Uterus (tissue), 4 donors: ENCODE measurements around the gene TMEM26. TPM values are rescaled to one million over a fixed set of nuclear protein-coding genes. Genes with fewer than 3 reads are reported as not detected.
A peak's percentile ranks its signal among the peaks of the same experiment; 100 is the strongest.

Experiments used
- DNase-seq, 2 donors: peaks; one replicate each; pipeline ENCODE4 v3.0.0-alpha.2; 2019 to 2020
- H3K27ac ChIP-seq, 2 donors: fragments of 200-600 bp; sonication (generic); 1 replicate in 1 of 2; 2 replicates in 1 of 2; pipeline ENCODE4 v1.5.1; 2016 to 2018
- H3K27me3 ChIP-seq, 2 donors: fragments of 200-600 bp; sonication (generic); one replicate each; pipeline ENCODE4 v1.5.1; 2018 to 2019; ENCODE audit warnings: control low read depth in 1 of 2
- H3K36me3 ChIP-seq, 2 donors: fragments of 200-600 bp; sonication (generic); one replicate each; pipeline ENCODE4 v1.5.1; 2019; ENCODE audit warnings: control low read depth in 1 of 2
- H3K4me1 ChIP-seq, 2 donors: fragments of 200-600 bp; sonication (generic); one replicate each; pipeline ENCODE4 v1.5.1; 2018 to 2019; ENCODE audit warnings: control low read depth in 1 of 2
- H3K4me3 ChIP-seq, 2 donors: fragments of 200-600 bp; sonication (generic); 1 replicate in 1 of 2; 2 replicates in 1 of 2; pipeline ENCODE4 v1.5.1; 2018 to 2019; ENCODE audit warnings: mild to moderate bottlenecking in 1 of 2
- H3K9me3 ChIP-seq, 2 donors: fragments of 200-600 bp; sonication (generic); one replicate each; pipeline ENCODE4 v1.5.1; 2019; ENCODE audit warnings: control low read depth in 1 of 2
- CTCF ChIP-seq, 4 experiments: fragments of 200-600 bp in 2 of 4; fragments of 450-650 bp in 2 of 4; sonication (generic) in 2 of 4; IDR thresholded peaks; one replicate each; pipeline ENCODE4 v1.5.1; 2016 to 2019; ENCODE audit warnings: antibody characterized with exemption in 4 of 4, mild to moderate bottlenecking in 2 of 4, moderate library complexity in 1 of 4
- POLR2A ChIP-seq, 2 donors: fragments of 450-650 bp; IDR thresholded peaks; one replicate each; pipeline ENCODE4 v1.6.1; 2016; ENCODE audit warnings: antibody characterized with exemption in 2 of 2, mild to moderate bottlenecking in 1 of 2, moderate library complexity in 1 of 2
- intact Hi-C: fragments of 100-400 bp; cut with DNase I; formaldehyde crosslinking; loops from one replicate; pipeline ENCODE4 v1.15.1; 2023; ENCODE audit warnings: low total_unique reads
- total RNA-seq, 4 donors: library from RNA; depleted of rRNA in 3 of 4; stranded (reverse); fragments of >200 nt in 3 of 4; gene quantifications; one replicate each; pipeline versions ENCODE4 v1.1.0 to v1.2.4, GENCODE V29; 2014 to 2023
- donor health status: DM: yes; HTN: yes; CAD: no.

Gene TMEM26
- total RNA-seq, 4 donors from 2014 or later, result 0.29 to 35.7 (median 1.8) TPM

- H3K27me3 ChIP-seq, result no peaks in the 10 kb centered on the region
- DNase-seq, result no peak
- no peaks in the 10 kb centered on the region for H3K4me1 ChIP-seq
- H3K9me3 ChIP-seq, result no peaks in the 10 kb centered on the region
- no peak overlapping the region for H3K4me3 ChIP-seq
- TF ChIP-seq CTCF (IDR thresholded peaks at IDR 0.05) (no peak), POLR2A (IDR thresholded peaks at IDR 0.05) (no peak)
- H3K36me3 ChIP-seq, result no peaks in the 10 kb centered on the region
- H3K27ac ChIP-seq, result no peak overlapping the region
- intact Hi-C loops, result no loop called here
Observed at GRCh38 chr10:61410353-61411070, 42.7 kb downstream of the TMEM26 start.

- no peaks in the 10 kb centered on the region for H3K4me1 ChIP-seq
- no peak for TF ChIP-seq CTCF (IDR thresholded peaks at IDR 0.05)
- TF ChIP-seq POLR2A (IDR thresholded peaks at IDR 0.05), result no peak
- intact Hi-C loops, result no loop called here
- no peak overlapping the region for H3K4me3 ChIP-seq
- H3K27me3 ChIP-seq, result no peaks in the 10 kb centered on the region
- no peaks in the 10 kb centered on the region for H3K9me3 ChIP-seq
- no peak for DNase-seq
- no peaks in the 10 kb centered on the region for H3K36me3 ChIP-seq
- no peak overlapping the region for H3K27ac ChIP-seq
Observed at GRCh38 chr10:61409157-61409556, 44.0 kb downstream of the TMEM26 start.

- Histone ChIP-seq H3K27ac (peak overlapping the region; percentile 2 to 12), H3K4me1 (no peaks in the 10 kb centered on the region), H3K36me3 (no peaks in the 10 kb centered on the region), H3K9me3 (no peaks in the 10 kb centered on the region), H3K27me3 (no peaks in the 10 kb centered on the region), H3K4me3 (no peak overlapping the region)
- intact Hi-C loops, result no loop called here
- no peak for TF ChIP-seq CTCF (IDR thresholded peaks at IDR 0.05)
- no peak for TF ChIP-seq POLR2A (IDR thresholded peaks at IDR 0.05)
- no peak for DNase-seq
Observed at GRCh38 chr10:61408105-61408504, 45.1 kb downstream of the TMEM26 start.

- Histone ChIP-seq H3K9me3 (no peaks in the 10 kb centered on the region), H3K36me3 (no peaks in the 10 kb centered on the region), H3K27me3 (no peaks in the 10 kb centered on the region), H3K27ac (no peak overlapping the region), H3K4me3 (no peak overlapping the region), H3K4me1 (no peaks in the 10 kb centered on the region)
- intact Hi-C loops, result no loop called here
- no peak for DNase-seq
- TF ChIP-seq POLR2A (IDR thresholded peaks at IDR 0.05) (no peak), CTCF (IDR thresholded peaks at IDR 0.05) (no peak)
Observed at GRCh38 chr10:61406736-61407135, 46.4 kb downstream of the TMEM26 start.

GRCh38 chr10:61406242-61406641 lies 46.9 kb downstream of the TMEM26 start:
- Histone ChIP-seq H3K36me3 (no peaks in the 10 kb centered on the region), H3K9me3 (no peaks in the 10 kb centered on the region), H3K27me3 (no peaks in the 10 kb centered on the region), H3K4me1 (no peaks in the 10 kb centered on the region), H3K27ac (no peak overlapping the region), H3K4me3 (no peak overlapping the region)
- TF ChIP-seq POLR2A (IDR thresholded peaks at IDR 0.05) (no peak), CTCF (IDR thresholded peaks at IDR 0.05) (no peak)
- no peak for DNase-seq
- intact Hi-C loops, result no loop called here
